BLaER1 (cell line): Measurements from ENCODE around the gene DLL1.
"Not testable (repeated sequence)": the region's sequence is repeated elsewhere in the genome, so short reads cannot be mapped to it uniquely, and the experiment has no call there.

ENCODE experiments used
- H3K27ac ChIP-seq: shearing (Covaris generic); formaldehyde crosslinking; 2 replicates; pipeline ENCODE4 v1.8.1; 2022
- H3K27me3 ChIP-seq: shearing (Covaris generic); formaldehyde crosslinking; 2 replicates; pipeline ENCODE4 v1.8.1; 2022
- H3K36me3 ChIP-seq: shearing (Covaris generic); formaldehyde crosslinking; 2 replicates; pipeline ENCODE4 v1.8.1; 2022
- H3K4me1 ChIP-seq: shearing (Covaris generic); formaldehyde crosslinking; 2 replicates; pipeline ENCODE4 v1.8.1; 2022
- H3K4me2 ChIP-seq: shearing (Covaris generic); formaldehyde crosslinking; 2 replicates; pipeline ENCODE4 v1.8.1; 2022
- H3K4me3 ChIP-seq: shearing (Covaris generic); formaldehyde crosslinking; 2 replicates; pipeline ENCODE4 v1.8.1; 2022
- H3K9ac ChIP-seq: shearing (Covaris generic); formaldehyde crosslinking; 2 replicates; pipeline ENCODE4 v1.8.1; 2022
- H3K9me3 ChIP-seq: shearing (Covaris generic); formaldehyde crosslinking; 2 replicates; pipeline ENCODE4 v1.8.1; 2022
- H4K20me1 ChIP-seq: shearing (Covaris generic); formaldehyde crosslinking; 2 replicates; pipeline ENCODE4 v1.8.1; 2022
- Cebpa-rat ChIP-seq: shearing (Covaris generic); IDR thresholded peaks from 2 replicates; pipeline ENCODE4 v1.8.1; 2022

DLL1 gene

GRCh38 chr6:170269151-170269845 lies 21.6 kb downstream of the DLL1 start:
- H4K20me1 ChIP-seq = peaks cover 26% of the 10 kb centered on the region; the same call in 1 of the 2 replicates
- peaks cover 30% of the 10 kb centered on the region for H3K27me3 ChIP-seq
- no peak overlapping the region for H3K4me3 ChIP-seq
- no peaks in the 10 kb centered on the region for H3K36me3 ChIP-seq
- peaks cover 45% of the 10 kb centered on the region for H3K4me1 ChIP-seq
- H3K9me3 ChIP-seq = no peaks in the 10 kb centered on the region
- no peak overlapping the region for H3K27ac ChIP-seq
- H3K9ac ChIP-seq = no peak overlapping the region
- peak overlapping the region; percentile 95 for H3K4me2 ChIP-seq
- TF ChIP-seq Cebpa-rat = no peak

- Histone ChIP-seq H3K4me1 (peaks cover 45% of the 10 kb centered on the region), H4K20me1 (peaks cover 20% of the 10 kb centered on the region; the same call in 1 of the 2 replicates), H3K9me3 (no peaks in the 10 kb centered on the region), H3K4me3 (no peak overlapping the region), H3K27me3 (peaks cover 26% of the 10 kb centered on the region), H3K9ac (no peak overlapping the region), H3K4me2 (no peak overlapping the region), H3K27ac (no peak overlapping the region), H3K36me3 (no peaks in the 10 kb centered on the region)
- TF ChIP-seq Cebpa-rat = no peak
These were observed 22.4 kb downstream of the DLL1 start for GRCh38 chr6:170268216-170269129.

DNA sequence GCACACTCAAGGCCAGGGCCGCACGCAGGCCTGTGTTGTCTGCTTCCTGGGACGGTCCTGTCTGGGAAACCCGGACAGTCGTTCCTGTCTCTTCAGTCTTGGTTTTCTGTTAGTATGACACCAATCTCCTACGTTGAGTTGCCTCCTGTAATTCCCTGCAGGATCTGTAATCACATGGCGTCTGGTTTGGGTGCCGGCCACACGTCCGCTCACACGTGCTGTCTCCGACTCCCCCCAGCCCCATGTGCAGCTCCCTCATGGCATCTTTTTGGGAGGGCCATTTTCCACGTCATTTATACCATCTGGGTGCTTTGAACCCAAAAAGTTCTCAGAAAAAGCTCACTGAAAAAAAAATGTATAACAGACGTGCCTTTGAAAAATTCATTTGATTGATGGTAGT lies 23.2 kb downstream of the DLL1 start:
- TF ChIP-seq Cebpa-rat = no peak
- Histone ChIP-seq H3K9ac (no peak overlapping the region), H3K4me2 (no peak overlapping the region), H3K27ac (no peak overlapping the region), H3K27me3 (peaks cover 19% of the 10 kb centered on the region), H3K4me3 (no peak overlapping the region), H3K4me1 (peaks cover 42% of the 10 kb centered on the region), H4K20me1 (peaks cover 12% of the 10 kb centered on the region; the same call in 1 of the 2 replicates), H3K9me3 (no peaks in the 10 kb centered on the region), H3K36me3 (no peaks in the 10 kb centered on the region)

GRCh38 chr6:170266061-170266825 lies 24.6 kb downstream of the DLL1 start:
- no peak for TF ChIP-seq Cebpa-rat
- Histone ChIP-seq H3K9ac (no peak overlapping the region), H3K27ac (no peak overlapping the region), H3K4me2 (no peak overlapping the region), H3K4me1 (peaks cover 29% of the 10 kb centered on the region), H3K27me3 (peaks cover 20% of the 10 kb centered on the region), H3K36me3 (no peaks in the 10 kb centered on the region), H3K9me3 (no peaks in the 10 kb centered on the region), H3K4me3 (no peak overlapping the region), H4K20me1 (peaks cover 2% of the 10 kb centered on the region; the same call in 1 of the 2 replicates)

DNA sequence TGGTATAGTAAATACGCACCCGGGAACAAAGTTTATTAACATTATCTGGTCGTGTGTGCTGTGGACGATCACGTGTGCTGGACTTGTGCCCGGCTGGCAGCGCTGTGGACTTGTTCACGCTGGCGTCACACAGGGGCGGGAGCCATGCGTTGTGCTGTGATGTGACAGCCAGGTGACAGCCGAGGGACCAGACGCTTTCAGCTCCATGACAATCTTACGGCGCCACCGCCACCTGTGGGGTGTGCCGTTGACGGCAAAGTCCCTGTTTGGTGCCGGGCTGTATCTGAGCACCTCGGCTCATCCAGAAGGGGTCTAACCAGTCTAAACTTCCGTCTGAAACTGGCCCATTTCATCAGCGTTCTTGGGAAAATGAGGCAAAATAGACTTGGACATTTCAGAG lies 25.2 kb downstream of the DLL1 start:
- H3K9me3 ChIP-seq = no peaks in the 10 kb centered on the region
- no peak overlapping the region for H3K9ac ChIP-seq
- H3K4me1 ChIP-seq = peaks cover 23% of the 10 kb centered on the region
- no peaks in the 10 kb centered on the region; the same call in 1 of the 2 replicates for H4K20me1 ChIP-seq
- peaks cover 20% of the 10 kb centered on the region for H3K27me3 ChIP-seq
- H3K4me3 ChIP-seq = no peak overlapping the region
- H3K27ac ChIP-seq = no peak overlapping the region
- no peak for TF ChIP-seq Cebpa-rat
- no peaks in the 10 kb centered on the region for H3K36me3 ChIP-seq
- no peak overlapping the region; the same call in 1 of the 2 replicates for H3K4me2 ChIP-seq

DNA sequence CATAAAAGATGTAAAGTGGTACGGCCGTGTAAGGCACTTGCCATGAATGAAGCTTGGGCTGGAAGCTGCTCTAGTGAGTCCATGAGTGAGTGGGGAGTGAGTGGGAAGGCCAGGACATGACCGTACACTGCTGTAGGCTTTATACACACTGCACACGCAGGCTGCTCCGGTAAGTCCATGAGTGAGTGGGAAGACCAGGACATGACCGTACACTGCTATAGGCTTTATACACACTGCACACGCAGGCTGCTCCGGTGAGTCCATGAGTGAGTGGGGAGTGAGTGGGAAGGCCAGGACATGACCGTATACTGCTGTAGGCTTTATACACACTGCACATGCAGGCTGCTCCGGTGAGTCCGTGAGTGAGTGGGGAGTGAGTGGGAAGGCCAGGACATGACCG lies 26.2 kb downstream of the DLL1 start:
- not testable (repeated sequence) for H3K4me2 ChIP-seq, H3K4me3 ChIP-seq, H3K9me3 ChIP-seq, H3K27ac ChIP-seq, H3K36me3 ChIP-seq, H3K9ac ChIP-seq, H4K20me1 ChIP-seq
- Histone ChIP-seq H3K4me1 (peaks cover 13% of the 10 kb centered on the region), H3K27me3 (peaks cover 19% of the 10 kb centered on the region)

DNA sequence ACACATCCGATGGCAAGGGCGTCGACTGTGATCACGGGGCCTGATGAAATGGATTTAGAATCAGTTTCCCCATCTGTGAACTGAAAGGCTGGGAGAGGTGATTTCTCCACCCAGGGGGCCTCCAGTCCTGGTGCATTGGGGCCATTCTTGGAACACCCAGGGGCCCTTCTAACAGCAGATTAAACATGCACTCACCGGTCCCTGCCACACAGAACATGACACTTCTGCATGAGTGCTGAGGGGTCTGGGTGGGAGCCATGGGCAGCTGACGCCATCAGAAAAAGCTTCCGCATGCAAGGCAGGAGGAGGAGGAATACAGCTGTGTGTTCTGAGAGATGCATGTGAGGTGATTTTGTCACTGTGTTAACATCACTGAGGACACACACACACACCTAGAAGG lies 26.8 kb downstream of the DLL1 start:
- TF ChIP-seq Cebpa-rat = no peak
- Histone ChIP-seq H4K20me1 (no peaks in the 10 kb centered on the region; the same call in 1 of the 2 replicates), H3K9me3 (no peaks in the 10 kb centered on the region), H3K4me3 (no peak overlapping the region), H3K36me3 (no peaks in the 10 kb centered on the region), H3K4me2 (no peak overlapping the region), H3K4me1 (peaks cover 8% of the 10 kb centered on the region), H3K27ac (no peak overlapping the region), H3K9ac (no peak overlapping the region), H3K27me3 (peaks cover 14% of the 10 kb centered on the region; the same call in 1 of the 2 replicates)

DNA sequence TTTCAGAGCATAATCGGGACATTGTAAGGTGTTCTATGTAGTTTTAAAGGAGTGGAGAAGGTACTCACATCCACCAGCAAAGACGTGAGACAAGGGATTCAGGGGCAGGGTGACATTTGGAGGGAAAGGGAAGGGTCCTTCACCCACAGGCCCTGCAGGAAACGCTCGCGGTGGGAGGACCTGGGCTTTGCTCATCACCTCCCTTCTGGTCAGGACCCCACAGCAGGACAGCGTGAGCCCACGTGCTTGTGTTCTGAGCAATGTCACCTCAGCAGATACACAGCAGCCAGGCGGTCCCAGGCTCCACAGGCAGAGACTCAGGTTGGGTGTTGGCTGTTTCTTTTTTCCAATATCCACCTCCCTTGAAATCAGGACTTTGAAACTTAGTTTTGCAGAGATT lies 27.5 kb downstream of the DLL1 start:
- no peaks in the 10 kb centered on the region for H4K20me1 ChIP-seq
- no peak overlapping the region for H3K4me3 ChIP-seq
- H3K4me2 ChIP-seq = no peak overlapping the region
- peaks cover 9% of the 10 kb centered on the region; the same call in 1 of the 2 replicates for H3K27me3 ChIP-seq
- H3K27ac ChIP-seq = no peak overlapping the region
- H3K9ac ChIP-seq = no peak overlapping the region
- no peak for TF ChIP-seq Cebpa-rat
- no peaks in the 10 kb centered on the region for H3K9me3 ChIP-seq
- peaks cover 8% of the 10 kb centered on the region for H3K4me1 ChIP-seq
- H3K36me3 ChIP-seq = no peaks in the 10 kb centered on the region

- Histone ChIP-seq H4K20me1 (no peaks in the 10 kb centered on the region), H3K4me2 (no peak overlapping the region), H3K9me3 (no peaks in the 10 kb centered on the region), H3K4me3 (no peak overlapping the region), H3K27me3 (peaks cover 7% of the 10 kb centered on the region; the same call in 1 of the 2 replicates), H3K4me1 (peaks cover 11% of the 10 kb centered on the region), H3K36me3 (no peaks in the 10 kb centered on the region), H3K27ac (no peak overlapping the region), H3K9ac (no peak overlapping the region)
- no peak for TF ChIP-seq Cebpa-rat
These were observed 28.3 kb downstream of the DLL1 start for GRCh38 chr6:170262489-170263088.
